Activated CD8-positive, alpha-beta memory T cell treated with anti-CD3 and anti-CD28 coated beads, Interleukin-2, amount 50 U/mL, for 24 hours (primary cell): ENCODE measurements around the gene GPAT2.
"Not testable (repeated sequence)": the region's sequence is repeated elsewhere in the genome, so short reads cannot be mapped to it uniquely, and the experiment has no call there.

Experiments
- DNase-seq: peaks from one replicate; pipeline ENCODE4 v3.0.0-alpha.2; 2020; ENCODE audit errors: extremely low read depth

Gene GPAT2

GRCh38 chr2:96064760-96065159, 30.0 kb upstream of the GPAT2 start:
- not testable (repeated sequence) for DNase-seq

- DNase-seq: not testable (repeated sequence)
Observed at GRCh38 chr2:96064047-96064675, 29.4 kb upstream of the GPAT2 start.

- DNase-seq: not testable (repeated sequence)
Observed at GRCh38 chr2:96063116-96063899, 28.6 kb upstream of the GPAT2 start.

GRCh38 chr2:96062483-96062882, 27.8 kb upstream of the GPAT2 start:
- DNase-seq: not testable (repeated sequence)

GRCh38 chr2:96061901-96062300, 27.2 kb upstream of the GPAT2 start:
- DNase-seq: not testable (repeated sequence)

GRCh38 chr2:96061197-96061817, 26.6 kb upstream of the GPAT2 start:
- not testable (repeated sequence) for DNase-seq

GRCh38 chr2:96060325-96060724, 25.6 kb upstream of the GPAT2 start:
- not testable (repeated sequence) for DNase-seq

- DNase-seq: not testable (repeated sequence)
Observed at GRCh38 chr2:96059443-96059842, 24.7 kb upstream of the GPAT2 start.

GRCh38 chr2:96055830-96056229, 21.1 kb upstream of the GPAT2 start:
- DNase-seq: not testable (repeated sequence)

GRCh38 chr2:96054537-96054936, 19.8 kb upstream of the GPAT2 start:
- DNase-seq: not testable (repeated sequence)

GRCh38 chr2:96053385-96053784, 18.7 kb upstream of the GPAT2 start:
- not testable (repeated sequence) for DNase-seq

- not testable (repeated sequence) for DNase-seq
Observed at GRCh38 chr2:96052632-96053031, 17.9 kb upstream of the GPAT2 start.

- DNase-seq: not testable (repeated sequence)
Observed at GRCh38 chr2:96049917-96050262, 15.2 kb upstream of the GPAT2 start.

- not testable (repeated sequence) for DNase-seq
Observed at GRCh38 chr2:96049049-96049916, 14.6 kb upstream of the GPAT2 start.

GRCh38 chr2:96035554-96035953, 838 bp upstream of the GPAT2 start:
- DNase-seq: not testable (repeated sequence)

- DNase-seq: not testable (repeated sequence)
Observed at GRCh38 chr2:96033997-96034396, 719 bp downstream of the GPAT2 start.

- not testable (repeated sequence) for DNase-seq
Observed at GRCh38 chr2:96027725-96028325, 6.9 kb downstream of the GPAT2 start.

GRCh38 chr2:96025755-96026154, 9.0 kb downstream of the GPAT2 start:
- not testable (repeated sequence) for DNase-seq

GRCh38 chr2:96025194-96025492, 9.6 kb downstream of the GPAT2 start:
- DNase-seq: no peak

GRCh38 chr2:96024336-96025193, 10.2 kb downstream of the GPAT2 start:
- DNase-seq: no peak

GRCh38 chr2:96023701-96024100, 11.0 kb downstream of the GPAT2 start:
- DNase-seq: not testable (repeated sequence)
